SK-N-SH (cell line): ENCODE measurements around the gene C9orf78. TPM values are rescaled to one million over a fixed set of nuclear protein-coding genes. Genes with fewer than 3 reads are reported as not detected.

Source experiments
- CTCF ChIA-PET: fragments of 300-600, 350-600 bp; formaldehyde crosslinking; extraction: SDS; loops from one replicate; lab custom pipeline; 2021; lab: Yijun Ruan, JAX
- POLR2A ChIA-PET: fragments of 350-600 bp; sonication (Branson Sonifier 250); formaldehyde crosslinking; extraction: SDS; loops from one replicate; lab custom pipeline; 2020; ENCODE audit warnings: antibody characterized with exemption, inconsistent platforms; lab: Yijun Ruan, JAX
- DNase-seq: peaks from one replicate; pipeline ENCODE4 v3.0.0; 2012
- H2AFZ ChIP-seq: fragments of 200-600 bp; sonication (generic); 2 replicates; pipeline ENCODE4 v1.8.1; 2016; ENCODE audit warnings: antibody characterized with exemption, mild to moderate bottlenecking, low read depth
- H3F3A ChIP-seq: fragments of 200-600 bp; sonication (generic); replicated peaks from 2 replicates; pipeline ENCODE3; 2016; ENCODE audit warnings: antibody characterized with exemption, mild to moderate bottlenecking; ENCODE audit not compliant: insufficient read depth
- H3K27ac ChIP-seq, 2 experiments: fragments of 200-500 bp in 1 of 2; fragments of 200-600 bp in 1 of 2; sonication (Bioruptor generic) in 1 of 2; sonication (generic), shearing (Covaris generic) in 1 of 2; 2 replicates each; pipeline versions ENCODE4 v1.5.1 to v1.6.1; 2014 to 2016; ENCODE audit warnings: low read depth in 2 of 2, inconsistent platforms in 1 of 2, low read length in 1 of 2, mild to moderate bottlenecking in 1 of 2, mixed read lengths in 1 of 2
- H3K27me3 ChIP-seq: fragments of 200-600 bp; sonication (generic), shearing (Covaris generic); 2 replicates; pipeline ENCODE4 v1.6.1; 2016; ENCODE audit warnings: mixed run types; ENCODE audit not compliant: insufficient read depth
- H3K36me3 ChIP-seq, 2 experiments: fragments of 200-500 bp in 1 of 2; fragments of 200-600 bp in 1 of 2; sonication (Bioruptor generic) in 1 of 2; sonication (generic) in 1 of 2; replicated peaks in 1 of 2; 2 replicates each; pipeline versions ENCODE3 to v1.5.1; 2014 to 2016; ENCODE audit warnings: low read length in 1 of 2, mild to moderate bottlenecking in 1 of 2; ENCODE audit not compliant: insufficient read depth in 2 of 2, control insufficient read depth in 1 of 2
- H3K4me1 ChIP-seq, 2 experiments: fragments of 200-500 bp in 1 of 2; fragments of 200-600 bp in 1 of 2; sonication (Bioruptor generic) in 1 of 2; sonication (generic), shearing (Covaris generic) in 1 of 2; 2 replicates each; pipeline versions ENCODE4 v1.5.1 to v1.6.1; 2014 to 2016; ENCODE audit warnings: low read depth in 1 of 2, low read length in 1 of 2, mixed run types in 1 of 2; ENCODE audit not compliant: insufficient read depth in 2 of 2, control insufficient read depth in 1 of 2
- H3K4me2 ChIP-seq: fragments of 200-600 bp; sonication (generic), shearing (Covaris generic); 2 replicates; pipeline ENCODE4 v1.6.1; 2017; ENCODE audit warnings: mixed run types
- H3K4me3 ChIP-seq, 2 experiments: fragments of 200-500 bp in 1 of 2; fragments of 200-600 bp in 1 of 2; sonication (Bioruptor generic) in 1 of 2; sonication (generic), shearing (Covaris generic) in 1 of 2; 2 replicates each; pipeline versions ENCODE4 v1.5.1 to v1.8.1; 2014 to 2016; ENCODE audit warnings: low read depth in 2 of 2, inconsistent platforms in 1 of 2, low read length in 1 of 2, mild to moderate bottlenecking in 1 of 2, mixed read lengths in 1 of 2, moderate library complexity in 1 of 2
- H3K79me2 ChIP-seq: fragments of 200-600 bp; sonication (generic); 2 replicates; pipeline ENCODE4 v1.8.1; 2017; ENCODE audit warnings: mild to moderate bottlenecking; ENCODE audit not compliant: insufficient read depth
- H3K9ac ChIP-seq: fragments of 200-600 bp; sonication (generic); 2 replicates; pipeline ENCODE4 v1.6.1; 2017; ENCODE audit warnings: mixed run types
- H3K9me2 ChIP-seq: fragments of 200-600 bp; sonication (generic); 2 replicates; pipeline ENCODE4 v1.6.1; 2017; ENCODE audit warnings: mixed run types
- H3K9me3 ChIP-seq: fragments of 200-600 bp; sonication (generic); 2 replicates; pipeline ENCODE4 v1.6.1; 2017; ENCODE audit warnings: mixed run types, mild to moderate bottlenecking, moderate library complexity
- H4K20me1 ChIP-seq: fragments of 200-600 bp; sonication (generic); 2 replicates; pipeline ENCODE4 v1.6.1; 2017; ENCODE audit warnings: mild to moderate bottlenecking, mixed run types; ENCODE audit not compliant: insufficient read depth
- ELF1 ChIP-seq: IDR thresholded peaks from 2 replicates; pipeline ENCODE4 v1.4.0; 2012
- GABPA ChIP-seq: IDR thresholded peaks from 2 replicates; pipeline ENCODE4 v1.4.0; 2012; ENCODE audit warnings: low read depth, mild to moderate bottlenecking
- JUND ChIP-seq: IDR thresholded peaks from 2 replicates; pipeline ENCODE4 v1.4.0; 2012
- NFIC ChIP-seq: IDR thresholded peaks from 2 replicates; pipeline ENCODE4 v1.4.0; 2012; ENCODE audit warnings: borderline replicate concordance
- NRF1 ChIP-seq: IDR thresholded peaks from 2 replicates; pipeline ENCODE4 v1.6.1; 2012; ENCODE audit warnings: low read depth, mild to moderate bottlenecking, low read length
- RCOR1 ChIP-seq: fragments of 150-350 bp; IDR thresholded peaks from 2 replicates; pipeline ENCODE4 v1.6.1; 2017; ENCODE audit warnings: antibody characterized with exemption, low read length
- TAF1 ChIP-seq: IDR thresholded peaks from 2 replicates; pipeline ENCODE4 v1.6.1; 2012; ENCODE audit warnings: low read depth, mild to moderate bottlenecking, low read length, moderate library complexity, borderline replicate concordance
- TEAD4 ChIP-seq: IDR thresholded peaks from 2 replicates; pipeline ENCODE4 v1.4.0; 2012; ENCODE audit warnings: mild to moderate bottlenecking, borderline replicate concordance; ENCODE audit not compliant: insufficient read depth
- YY1 ChIP-seq: IDR thresholded peaks from 2 replicates; pipeline ENCODE4 v1.4.0; 2012; ENCODE audit warnings: low read depth, mild to moderate bottlenecking
- WGBS: methylation state at CpG from one replicate; pipeline ENCODE4 v1.1.6; 2017; ENCODE audit warnings: low lambda C conversion rate; 5-methylcytosine and 5-hydroxymethylcytosine counted together
- polyA plus RNA-seq, 3 experiments: library from polyadenylated mRNA; depleted of rRNA; stranded (reverse); fragments of >200 nt; gene quantifications; 2 replicates each; pipeline ENCODE4 v1.2.3, GENCODE V29; 2012
- TF ChIP-seq, protein P1 (sequence below): IDR thresholded peaks from 2 replicates; pipeline ENCODE4; 2012
- TF ChIP-seq, protein P2 (sequence below): IDR thresholded peaks from 2 replicates; pipeline ENCODE4 v1.4.0; 2012; ENCODE audit warnings: low read depth, borderline replicate concordance
- TF ChIP-seq, protein P3 (sequence below): fragments of 150-350 bp; IDR thresholded peaks from 2 replicates; pipeline ENCODE4 v1.6.1; 2017; ENCODE audit warnings: antibody characterized with exemption, low read length, low read depth, borderline replicate concordance
- TF ChIP-seq, protein P4 (sequence below): IDR thresholded peaks from 2 replicates; pipeline ENCODE4 v1.6.1; 2012; ENCODE audit warnings: mild to moderate bottlenecking, low read depth, low read length, moderate library complexity
- TF ChIP-seq, protein P5 (sequence below): IDR thresholded peaks from 2 replicates; pipeline ENCODE4 v1.4.0; 2012; ENCODE audit warnings: low read depth

Gene C9orf78
- polyA plus RNA-seq, 1 of the 3 experiments (the other 2 are of a cell fraction), result 59.2 TPM

DNA sequence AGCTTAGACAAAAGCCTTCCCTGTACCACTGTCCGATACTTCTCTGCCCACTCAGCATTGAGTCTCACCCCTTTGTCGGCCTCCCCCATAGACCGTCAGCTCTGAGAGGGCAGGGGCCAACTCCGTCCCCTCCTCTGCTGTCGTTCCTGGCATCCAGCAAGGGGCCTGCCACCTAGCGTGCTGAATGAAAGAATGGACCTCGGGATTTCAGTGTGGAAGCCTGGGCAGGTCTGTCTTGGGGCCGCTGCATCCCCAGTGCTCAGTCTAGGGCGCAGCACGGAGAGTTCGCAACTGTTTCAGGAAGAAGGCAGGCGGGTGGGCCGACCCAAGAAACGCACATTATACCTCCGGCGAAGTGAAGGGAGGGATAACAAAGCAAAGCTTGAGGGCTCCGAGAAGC, 33.6 kb downstream of the C9orf78 start:
- H3K27me3 ChIP-seq, result no peaks in the 10 kb centered on the region
- H3K27ac ChIP-seq, result no peak overlapping the region
- no peak for DNase-seq
- POLR2A ChIA-PET, result no interaction called here
- no peaks in the 10 kb centered on the region for H3K9me2 ChIP-seq
- no peaks in the 10 kb centered on the region for H4K20me1 ChIP-seq
- H3K4me1 ChIP-seq, result peaks cover 8 to 14% of the 10 kb centered on the region in 2 experiments; a peak in 2 of 4 replicates
- H2AFZ ChIP-seq, result no peak overlapping the region
- peaks cover 3% of the 10 kb centered on the region for H3F3A ChIP-seq
- no peak overlapping the region for H3K4me3 ChIP-seq
- CTCF ChIA-PET, result interaction anchor here (0.7 to 3.0 kb wide), 7 partner anchors 11 to 442 kb away, joined by 3 to 9 read pairs (median 3); partner anchors contain the start of gene C9orf50
- no peak overlapping the region for H3K4me2 ChIP-seq
- H3K79me2 ChIP-seq, result peaks cover 26% of the 10 kb centered on the region
- WGBS, result 96% methylated on average over 17 of the region's 17 CpGs
- H3K9me3 ChIP-seq, result no peaks in the 10 kb centered on the region
- TF ChIP-seq GABPA (no peak), NFIC (no peak), YY1 (no peak), TAF1 (no peak), JUND (no peak), TEAD4 (no peak), NRF1 (no peak), ELF1 (no peak), RCOR1 (no peak)
- TF ChIP-seq, protein P1, sequence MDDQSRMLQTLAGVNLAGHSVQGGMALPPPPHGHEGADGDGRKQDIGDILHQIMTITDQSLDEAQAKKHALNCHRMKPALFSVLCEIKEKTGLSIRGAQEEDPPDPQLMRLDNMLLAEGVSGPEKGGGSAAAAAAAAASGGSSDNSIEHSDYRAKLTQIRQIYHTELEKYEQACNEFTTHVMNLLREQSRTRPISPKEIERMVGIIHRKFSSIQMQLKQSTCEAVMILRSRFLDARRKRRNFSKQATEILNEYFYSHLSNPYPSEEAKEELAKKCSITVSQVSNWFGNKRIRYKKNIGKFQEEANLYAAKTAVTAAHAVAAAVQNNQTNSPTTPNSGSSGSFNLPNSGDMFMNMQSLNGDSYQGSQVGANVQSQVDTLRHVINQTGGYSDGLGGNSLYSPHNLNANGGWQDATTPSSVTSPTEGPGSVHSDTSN, result no peak
- TF ChIP-seq, protein P2, sequence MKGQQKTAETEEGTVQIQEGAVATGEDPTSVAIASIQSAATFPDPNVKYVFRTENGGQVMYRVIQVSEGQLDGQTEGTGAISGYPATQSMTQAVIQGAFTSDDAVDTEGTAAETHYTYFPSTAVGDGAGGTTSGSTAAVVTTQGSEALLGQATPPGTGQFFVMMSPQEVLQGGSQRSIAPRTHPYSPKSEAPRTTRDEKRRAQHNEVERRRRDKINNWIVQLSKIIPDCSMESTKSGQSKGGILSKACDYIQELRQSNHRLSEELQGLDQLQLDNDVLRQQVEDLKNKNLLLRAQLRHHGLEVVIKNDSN, result no peak
- TF ChIP-seq, protein P3, sequence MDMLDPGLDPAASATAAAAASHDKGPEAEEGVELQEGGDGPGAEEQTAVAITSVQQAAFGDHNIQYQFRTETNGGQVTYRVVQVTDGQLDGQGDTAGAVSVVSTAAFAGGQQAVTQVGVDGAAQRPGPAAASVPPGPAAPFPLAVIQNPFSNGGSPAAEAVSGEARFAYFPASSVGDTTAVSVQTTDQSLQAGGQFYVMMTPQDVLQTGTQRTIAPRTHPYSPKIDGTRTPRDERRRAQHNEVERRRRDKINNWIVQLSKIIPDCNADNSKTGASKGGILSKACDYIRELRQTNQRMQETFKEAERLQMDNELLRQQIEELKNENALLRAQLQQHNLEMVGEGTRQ, result no peak
- TF ChIP-seq, protein P4, sequence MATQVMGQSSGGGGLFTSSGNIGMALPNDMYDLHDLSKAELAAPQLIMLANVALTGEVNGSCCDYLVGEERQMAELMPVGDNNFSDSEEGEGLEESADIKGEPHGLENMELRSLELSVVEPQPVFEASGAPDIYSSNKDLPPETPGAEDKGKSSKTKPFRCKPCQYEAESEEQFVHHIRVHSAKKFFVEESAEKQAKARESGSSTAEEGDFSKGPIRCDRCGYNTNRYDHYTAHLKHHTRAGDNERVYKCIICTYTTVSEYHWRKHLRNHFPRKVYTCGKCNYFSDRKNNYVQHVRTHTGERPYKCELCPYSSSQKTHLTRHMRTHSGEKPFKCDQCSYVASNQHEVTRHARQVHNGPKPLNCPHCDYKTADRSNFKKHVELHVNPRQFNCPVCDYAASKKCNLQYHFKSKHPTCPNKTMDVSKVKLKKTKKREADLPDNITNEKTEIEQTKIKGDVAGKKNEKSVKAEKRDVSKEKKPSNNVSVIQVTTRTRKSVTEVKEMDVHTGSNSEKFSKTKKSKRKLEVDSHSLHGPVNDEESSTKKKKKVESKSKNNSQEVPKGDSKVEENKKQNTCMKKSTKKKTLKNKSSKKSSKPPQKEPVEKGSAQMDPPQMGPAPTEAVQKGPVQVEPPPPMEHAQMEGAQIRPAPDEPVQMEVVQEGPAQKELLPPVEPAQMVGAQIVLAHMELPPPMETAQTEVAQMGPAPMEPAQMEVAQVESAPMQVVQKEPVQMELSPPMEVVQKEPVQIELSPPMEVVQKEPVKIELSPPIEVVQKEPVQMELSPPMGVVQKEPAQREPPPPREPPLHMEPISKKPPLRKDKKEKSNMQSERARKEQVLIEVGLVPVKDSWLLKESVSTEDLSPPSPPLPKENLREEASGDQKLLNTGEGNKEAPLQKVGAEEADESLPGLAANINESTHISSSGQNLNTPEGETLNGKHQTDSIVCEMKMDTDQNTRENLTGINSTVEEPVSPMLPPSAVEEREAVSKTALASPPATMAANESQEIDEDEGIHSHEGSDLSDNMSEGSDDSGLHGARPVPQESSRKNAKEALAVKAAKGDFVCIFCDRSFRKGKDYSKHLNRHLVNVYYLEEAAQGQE, result no peak
- TF ChIP-seq, protein P5, sequence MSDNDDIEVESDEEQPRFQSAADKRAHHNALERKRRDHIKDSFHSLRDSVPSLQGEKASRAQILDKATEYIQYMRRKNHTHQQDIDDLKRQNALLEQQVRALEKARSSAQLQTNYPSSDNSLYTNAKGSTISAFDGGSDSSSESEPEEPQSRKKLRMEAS, result no peak
- H3K36me3 ChIP-seq, result peaks cover 5 to 6% of the 10 kb centered on the region in 2 experiments
- H3K9ac ChIP-seq, result no peak overlapping the region
